ENCODE results near the gene KPNA6. TPM values are rescaled to one million over a fixed set of nuclear protein-coding genes. Genes with fewer than 3 reads are reported as not detected.
A peak's percentile ranks its signal among the peaks of the same experiment; 100 is the strongest.

The KPNA6 gene
- total RNA-seq, 3 donors from 2014 or later (not counting 1 experiment from before 2014, with no cell fraction given) = 48.6 to 59.0 (median 52.8) TPM

- Histone ChIP-seq H3K27ac (ENCODE audit: low read length) (no peak overlapping the region), H3K9me3 (ENCODE audit: control insufficient read depth, insufficient read depth, low read length) (no peaks in the 10 kb centered on the region), H3K4me3 (ENCODE audit: low read length) (no peak overlapping the region), H3K4me1 (ENCODE audit: control insufficient read depth, insufficient read depth, low read length) (peaks cover 18% of the 10 kb centered on the region), H3K36me3 (ENCODE audit: control insufficient read depth, insufficient read depth, low read length) (peaks cover 4% of the 10 kb centered on the region), H3K27me3 (ENCODE audit: control insufficient read depth, insufficient read depth, low read length) (no peaks in the 10 kb centered on the region)
- Mint-ChIP-seq H3K27ac (no peak overlapping the region), H3K27me3 (ENCODE audit: low read depth in 2 of 2) (no peaks in the 10 kb centered on the region), H3K4me3 (no peak overlapping the region), H3K36me3 (no peaks in the 10 kb centered on the region), H3K4me1 (peaks cover 58 to 61% of the 10 kb centered on the region in 2 donors), H3K9me3 (no peaks in the 10 kb centered on the region)
- intact Hi-C loops (cut with micrococcal nuclease) = no loop called here
- WGBS (ENCODE audit: insufficient coverage) = 95% methylated on average over 8 of the region's 8 CpGs
- no peak for DNase-seq
- no peak for TF ChIP-seq CTCF (IDR thresholded peaks at IDR 0.05)
- ATAC-seq = no peak
Measured at GRCh38 chr1:32125313-32125712, 17.5 kb downstream of the KPNA6 start.

- no CpG with 5 or more reads among the region's 3 CpGs for WGBS (ENCODE audit: insufficient coverage)
- Mint-ChIP-seq H3K27ac (peak overlapping the region; percentile 72 to 73), H3K36me3 (no peaks in the 10 kb centered on the region), H3K9me3 (no peaks in the 10 kb centered on the region), H3K4me1 (peaks cover 50% of the 10 kb centered on the region in 2 donors), H3K4me3 (no peak overlapping the region), H3K27me3 (ENCODE audit: low read depth in 2 of 2) (no peaks in the 10 kb centered on the region)
- Histone ChIP-seq H3K4me3 (ENCODE audit: low read length) (no peak overlapping the region), H3K27me3 (ENCODE audit: control insufficient read depth, insufficient read depth, low read length) (no peaks in the 10 kb centered on the region), H3K9me3 (ENCODE audit: control insufficient read depth, insufficient read depth, low read length) (no peaks in the 10 kb centered on the region), H3K27ac (ENCODE audit: low read length) (no peak overlapping the region), H3K36me3 (ENCODE audit: control insufficient read depth, insufficient read depth, low read length) (peaks cover 6% of the 10 kb centered on the region), H3K4me1 (ENCODE audit: control insufficient read depth, insufficient read depth, low read length) (peaks cover 15% of the 10 kb centered on the region)
- ATAC-seq (no peak), DNase-seq (no peak)
- TF ChIP-seq CTCF (IDR thresholded peaks at IDR 0.05) = no peak
- intact Hi-C loops (cut with micrococcal nuclease) = no loop called here
Measured at GRCh38 chr1:32126770-32127169, 18.9 kb downstream of the KPNA6 start.

GRCh38 chr1:32127409-32128198 lies 19.7 kb downstream of the KPNA6 start:
- Mint-ChIP-seq H3K4me1 (peaks cover 41 to 42% of the 10 kb centered on the region in 2 donors), H3K4me3 (no peak overlapping the region), H3K27me3 (ENCODE audit: low read depth in 2 of 2) (no peaks in the 10 kb centered on the region), H3K27ac (peak overlapping the region; percentile 72 to 73), H3K36me3 (no peaks in the 10 kb centered on the region), H3K9me3 (no peaks in the 10 kb centered on the region)
- Histone ChIP-seq H3K36me3 (ENCODE audit: control insufficient read depth, insufficient read depth, low read length) (peaks cover 6% of the 10 kb centered on the region), H3K4me3 (ENCODE audit: low read length) (no peak overlapping the region), H3K4me1 (ENCODE audit: control insufficient read depth, insufficient read depth, low read length) (peaks cover 7% of the 10 kb centered on the region), H3K27me3 (ENCODE audit: control insufficient read depth, insufficient read depth, low read length) (no peaks in the 10 kb centered on the region), H3K27ac (ENCODE audit: low read length) (no peak overlapping the region), H3K9me3 (ENCODE audit: control insufficient read depth, insufficient read depth, low read length) (no peaks in the 10 kb centered on the region)
- intact Hi-C loops (cut with micrococcal nuclease) = no loop called here
- no peak for TF ChIP-seq CTCF (IDR thresholded peaks at IDR 0.05)
- WGBS (ENCODE audit: insufficient coverage) = 78% methylated on average over 3 of the region's 4 CpGs
- ATAC-seq = no peak
- DNase-seq = no peak

Data from natural killer cell (primary cell).